Activated T-helper 2 cell treated with anti-CD3 and anti-CD28 coated beads, Interferon-gamma antibody, Interleukin-2, Interleukin-4, amounts not matched to agents 10 μg/mL and 5 μg/mL and 100 μg/mL, durations not matched to agents 14 hours and 24 hours and 36 hours (primary cell): ENCODE data around the gene NUP188. TPM values are rescaled to one million over a fixed set of nuclear protein-coding genes. Genes with fewer than 3 reads are reported as not detected.

Experiments used
- DNase-seq: peaks from one replicate; pipeline ENCODE4 v3.0.0; 2021; ENCODE audit warnings: low spot score
- H3K27ac Mint-ChIP-seq: one replicate; pipeline ENCODE4 v1.8.0; 2021; ENCODE audit warnings: mixed read lengths
- H3K27me3 Mint-ChIP-seq: one replicate; pipeline ENCODE4 v1.8.0; 2021; ENCODE audit warnings: low read depth, mixed read lengths
- H3K36me3 Mint-ChIP-seq: one replicate; pipeline ENCODE4 v1.8.0; 2021; ENCODE audit warnings: low read depth, mixed read lengths
- H3K4me1 Mint-ChIP-seq: one replicate; pipeline ENCODE4 v1.8.0; 2021; ENCODE audit warnings: low read depth, mixed read lengths
- H3K4me3 Mint-ChIP-seq: one replicate; pipeline ENCODE4 v1.8.0; 2021; ENCODE audit warnings: low read depth, mild to moderate bottlenecking, moderate library complexity, mixed read lengths
- H3K9me3 Mint-ChIP-seq: one replicate; pipeline ENCODE4 v1.8.0; 2021; ENCODE audit warnings: mixed read lengths
- intact Hi-C: fragments of 100-400 bp; cut with micrococcal nuclease; formaldehyde crosslinking; loops from one replicate; pipeline ENCODE4 v1.15.1; 2023
- total RNA-seq: library from RNA; stranded (reverse); gene quantifications from 2 replicates; pipeline ENCODE4 v1.2.3, GENCODE V29; 2022

NUP188 gene
- total RNA-seq, 1 donor from 2014 or later: 175 TPM

GRCh38 chr9:129007766-129008468, 60.4 kb downstream of the NUP188 start:
- intact Hi-C loops: no loop called here
- DNase-seq: no peak
- no peaks in the 10 kb centered on the region for H3K27me3 Mint-ChIP-seq
- H3K9me3 Mint-ChIP-seq: no peaks in the 10 kb centered on the region
- peaks cover 44% of the 10 kb centered on the region for H3K36me3 Mint-ChIP-seq
- H3K4me1 Mint-ChIP-seq: peaks cover 2% of the 10 kb centered on the region
- no peak overlapping the region for H3K4me3 Mint-ChIP-seq
- H3K27ac Mint-ChIP-seq: peak overlapping the region; percentile 5

GRCh38 chr9:129008469-129008965, 61.0 kb downstream of the NUP188 start:
- Mint-ChIP-seq H3K27me3 (no peaks in the 10 kb centered on the region), H3K36me3 (peaks cover 38% of the 10 kb centered on the region), H3K4me1 (peaks cover 2% of the 10 kb centered on the region), H3K9me3 (no peaks in the 10 kb centered on the region), H3K27ac (no peak overlapping the region), H3K4me3 (no peak overlapping the region)
- no peak for DNase-seq
- intact Hi-C loops: no loop called here

- intact Hi-C loops: no loop called here
- Mint-ChIP-seq H3K27ac (no peak overlapping the region), H3K4me3 (no peak overlapping the region), H3K4me1 (peaks cover 2% of the 10 kb centered on the region), H3K27me3 (no peaks in the 10 kb centered on the region), H3K36me3 (peaks cover 38% of the 10 kb centered on the region), H3K9me3 (no peaks in the 10 kb centered on the region)
- no peak for DNase-seq
These were observed 61.6 kb downstream of the NUP188 start for GRCh38 chr9:129008986-129009583.

- H3K4me1 Mint-ChIP-seq: peaks cover 2% of the 10 kb centered on the region
- no peak for DNase-seq
- H3K27me3 Mint-ChIP-seq: no peaks in the 10 kb centered on the region
- H3K9me3 Mint-ChIP-seq: no peaks in the 10 kb centered on the region
- no peak overlapping the region for H3K27ac Mint-ChIP-seq
- intact Hi-C loops: no loop called here
- H3K36me3 Mint-ChIP-seq: peaks cover 41% of the 10 kb centered on the region
- no peak overlapping the region for H3K4me3 Mint-ChIP-seq
These were observed 62.2 kb downstream of the NUP188 start for GRCh38 chr9:129009584-129010141.

GRCh38 chr9:129010267-129010975, 62.9 kb downstream of the NUP188 start:
- peaks cover 2% of the 10 kb centered on the region for H3K4me1 Mint-ChIP-seq
- no peak overlapping the region for H3K27ac Mint-ChIP-seq
- peaks cover 39% of the 10 kb centered on the region for H3K36me3 Mint-ChIP-seq
- H3K27me3 Mint-ChIP-seq: no peaks in the 10 kb centered on the region
- intact Hi-C loops: no loop called here
- DNase-seq: no peak
- no peaks in the 10 kb centered on the region for H3K9me3 Mint-ChIP-seq
- no peak overlapping the region for H3K4me3 Mint-ChIP-seq

- H3K36me3 Mint-ChIP-seq: peaks cover 35% of the 10 kb centered on the region
- no peaks in the 10 kb centered on the region for H3K27me3 Mint-ChIP-seq
- H3K4me1 Mint-ChIP-seq: peaks cover 2% of the 10 kb centered on the region
- no peak for DNase-seq
- no peak overlapping the region for H3K4me3 Mint-ChIP-seq
- no peaks in the 10 kb centered on the region for H3K9me3 Mint-ChIP-seq
- no peak overlapping the region for H3K27ac Mint-ChIP-seq
- intact Hi-C loops: no loop called here
These were observed 63.7 kb downstream of the NUP188 start for GRCh38 chr9:129011170-129011569.

- no peak overlapping the region for H3K4me3 Mint-ChIP-seq
- no peaks in the 10 kb centered on the region for H3K4me1 Mint-ChIP-seq
- H3K36me3 Mint-ChIP-seq: peaks cover 30% of the 10 kb centered on the region
- no peaks in the 10 kb centered on the region for H3K27me3 Mint-ChIP-seq
- no peaks in the 10 kb centered on the region for H3K9me3 Mint-ChIP-seq
- no peak overlapping the region for H3K27ac Mint-ChIP-seq
- intact Hi-C loops: no loop called here
- no peak for DNase-seq
These were observed 64.3 kb downstream of the NUP188 start for GRCh38 chr9:129011761-129012181.

GRCh38 chr9:129012343-129012742, 64.8 kb downstream of the NUP188 start:
- DNase-seq: no peak
- no peak overlapping the region for H3K27ac Mint-ChIP-seq
- intact Hi-C loops: no loop called here
- no peaks in the 10 kb centered on the region for H3K27me3 Mint-ChIP-seq
- H3K36me3 Mint-ChIP-seq: peaks cover 29% of the 10 kb centered on the region
- H3K4me3 Mint-ChIP-seq: no peak overlapping the region
- no peaks in the 10 kb centered on the region for H3K4me1 Mint-ChIP-seq
- no peaks in the 10 kb centered on the region for H3K9me3 Mint-ChIP-seq

GRCh38 chr9:129012893-129013448, 65.5 kb downstream of the NUP188 start:
- H3K4me3 Mint-ChIP-seq: no peak overlapping the region
- no peak for DNase-seq

GRCh38 chr9:129013674-129014073, 66.2 kb downstream of the NUP188 start:
- H3K36me3 Mint-ChIP-seq: peaks cover 23% of the 10 kb centered on the region
- H3K9me3 Mint-ChIP-seq: no peaks in the 10 kb centered on the region

More at GRCh38 chr9:129012893-129013448, 65.5 kb downstream of the NUP188 start:
- Mint-ChIP-seq H3K36me3 (peaks cover 23% of the 10 kb centered on the region), H3K27ac (no peak overlapping the region), H3K9me3 (no peaks in the 10 kb centered on the region), H3K4me1 (no peaks in the 10 kb centered on the region), H3K27me3 (no peaks in the 10 kb centered on the region)
- intact Hi-C loops: no loop called here

GRCh38 chr9:129014124-129014523, 66.6 kb downstream of the NUP188 start:
- Mint-ChIP-seq H3K27me3 (no peaks in the 10 kb centered on the region), H3K4me3 (no peak overlapping the region), H3K9me3 (no peaks in the 10 kb centered on the region), H3K4me1 (no peaks in the 10 kb centered on the region), H3K36me3 (peaks cover 23% of the 10 kb centered on the region), H3K27ac (no peak overlapping the region)
- intact Hi-C loops: no loop called here
- DNase-seq: no peak

More at GRCh38 chr9:129013674-129014073, 66.2 kb downstream of the NUP188 start:
- intact Hi-C loops: no loop called here
- DNase-seq: no peak
- H3K27ac Mint-ChIP-seq: no peak overlapping the region
- H3K27me3 Mint-ChIP-seq: no peaks in the 10 kb centered on the region
- no peaks in the 10 kb centered on the region for H3K4me1 Mint-ChIP-seq
- H3K4me3 Mint-ChIP-seq: no peak overlapping the region

- Mint-ChIP-seq H3K4me1 (no peaks in the 10 kb centered on the region), H3K27me3 (no peaks in the 10 kb centered on the region), H3K4me3 (no peak overlapping the region), H3K9me3 (no peaks in the 10 kb centered on the region), H3K36me3 (peaks cover 23% of the 10 kb centered on the region), H3K27ac (no peak overlapping the region)
- DNase-seq: no peak
- intact Hi-C loops: no loop called here
These were observed 67.1 kb downstream of the NUP188 start for GRCh38 chr9:129014608-129015007.
